ENCODE measurements around the gene PLEKHA8.

Gene PLEKHA8

DNA sequence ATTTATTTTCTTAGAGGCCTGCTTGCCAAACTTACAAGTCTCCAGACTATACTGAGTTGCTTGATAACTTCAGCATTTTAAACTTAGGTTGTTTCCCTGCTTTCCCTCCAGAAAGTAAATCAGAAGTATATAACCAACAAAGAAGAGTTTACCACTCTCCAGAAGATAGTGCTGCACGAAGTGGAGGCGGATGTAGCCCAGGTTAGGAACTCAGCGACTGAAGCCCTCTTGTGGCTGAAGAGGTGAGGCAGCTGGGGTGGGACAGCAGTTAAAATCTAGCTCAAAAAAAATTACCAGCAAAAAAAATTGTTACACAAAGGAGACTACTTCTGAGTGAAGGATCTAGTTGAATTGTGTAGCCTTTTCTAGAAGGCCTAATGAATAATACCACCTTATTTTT lies 33.6 kb downstream of the PLEKHA8 start:
- peak in 2 of 3 experiments; percentile 8 to 13 for DNase-seq (ENCODE audit: low read depth in 3 of 3)

DNA sequence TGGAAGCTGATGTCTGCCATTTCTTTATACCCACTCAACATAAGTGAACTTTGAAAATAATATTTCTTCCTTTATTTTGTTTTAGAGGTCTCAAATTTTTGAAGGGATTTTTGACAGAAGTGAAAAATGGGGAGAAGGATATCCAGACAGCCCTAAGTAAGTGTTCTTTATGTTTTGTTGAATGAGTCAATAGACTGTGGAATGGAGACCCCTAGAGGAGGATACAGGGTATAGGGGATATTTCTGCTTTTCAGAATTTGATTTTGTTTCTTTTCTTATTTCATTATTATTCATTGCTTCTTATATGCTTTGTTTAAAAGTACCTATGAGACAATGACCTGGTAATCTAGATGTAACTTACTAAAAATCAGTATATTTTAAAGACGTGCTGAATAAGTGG lies 34.4 kb downstream of the PLEKHA8 start:
- no peak for DNase-seq (ENCODE audit: low read depth in 3 of 3)

GRCh38 chr7:30065746-30066145 lies 37.5 kb downstream of the PLEKHA8 start:
- DNase-seq (ENCODE audit: low read depth in 3 of 3): no peak

- DNase-seq (ENCODE audit: low read depth in 3 of 3): no peak
These were observed 38.5 kb downstream of the PLEKHA8 start for GRCh38 chr7:30066687-30067086.

- no peak for DNase-seq (ENCODE audit: low read depth in 3 of 3)
These were observed 39.9 kb downstream of the PLEKHA8 start for GRCh38 chr7:30068117-30068516.

- DNase-seq (ENCODE audit: low read depth in 3 of 3): no peak
These were observed 41.1 kb downstream of the PLEKHA8 start for GRCh38 chr7:30069096-30069867.

GRCh38 chr7:30070052-30070451 lies 41.8 kb downstream of the PLEKHA8 start:
- no peak for DNase-seq (ENCODE audit: low read depth in 3 of 3)

- DNase-seq (ENCODE audit: low read depth in 3 of 3): no peak
These were observed 44.5 kb downstream of the PLEKHA8 start for GRCh38 chr7:30072735-30073134.

DNA sequence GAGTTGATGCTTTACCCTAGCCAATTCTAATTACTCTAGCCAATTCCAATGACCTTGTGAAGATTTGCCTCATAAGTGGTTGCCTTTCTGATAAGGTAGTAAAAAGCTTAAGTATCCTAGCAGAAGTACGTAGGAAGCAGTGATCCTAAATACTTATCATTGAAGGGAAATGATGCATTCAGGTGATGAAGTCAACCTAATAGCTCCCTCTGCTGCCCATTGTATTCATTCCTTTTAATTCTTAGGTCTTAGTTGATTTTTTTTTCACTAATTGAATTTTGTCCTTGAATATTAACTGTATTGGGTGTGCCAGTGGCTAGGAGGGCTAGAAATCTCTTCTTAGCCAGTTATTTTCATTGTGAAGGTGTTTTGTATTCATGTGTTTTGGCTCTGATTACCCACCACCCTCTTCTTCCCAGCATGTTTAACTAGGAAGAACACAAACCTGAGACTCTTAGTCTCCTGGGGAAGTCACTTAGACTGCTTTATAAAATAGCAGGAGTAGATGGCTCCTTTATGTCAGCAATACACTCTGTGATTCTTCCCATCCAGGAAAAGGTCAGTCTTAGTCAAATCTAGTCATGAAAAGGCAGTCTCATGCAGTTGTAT lies 46.3 kb downstream of the PLEKHA8 start:
- no peak for DNase-seq (ENCODE audit: low read depth in 3 of 3)

DNA sequence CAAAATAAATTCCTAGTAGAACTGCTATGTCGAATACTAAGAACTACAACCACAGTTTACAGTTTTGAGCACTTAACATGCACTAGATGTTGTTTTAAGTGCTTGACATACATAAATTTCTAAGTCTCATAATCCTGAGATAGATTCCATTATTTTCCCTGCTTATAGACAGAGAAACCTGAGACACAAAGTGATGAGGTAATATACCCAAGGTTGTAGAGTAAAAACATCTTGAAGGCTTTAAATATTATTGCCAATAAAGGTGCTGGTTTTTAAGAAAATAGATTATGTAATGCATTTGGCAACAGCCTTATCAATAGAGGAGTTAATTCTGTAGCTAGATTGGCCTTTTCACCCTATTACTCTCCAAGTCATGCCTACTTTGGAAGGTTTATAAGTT lies 48.2 kb downstream of the PLEKHA8 start:
- DNase-seq (ENCODE audit: low read depth in 3 of 3): no peak

GRCh38 chr7:30078280-30078679 lies 50.1 kb downstream of the PLEKHA8 start:
- DNase-seq (ENCODE audit: low read depth in 3 of 3): no peak

- DNase-seq (ENCODE audit: low read depth in 3 of 3): no peak
These were observed 51.7 kb downstream of the PLEKHA8 start for GRCh38 chr7:30079880-30080279.

GRCh38 chr7:30080818-30081217 lies 52.6 kb downstream of the PLEKHA8 start:
- DNase-seq (ENCODE audit: low read depth in 3 of 3): no peak

- no peak for DNase-seq (ENCODE audit: low read depth in 3 of 3)
These were observed 54.5 kb downstream of the PLEKHA8 start for GRCh38 chr7:30082686-30083085.

GRCh38 chr7:30083334-30083733 lies 55.1 kb downstream of the PLEKHA8 start:
- no peak for DNase-seq (ENCODE audit: low read depth in 3 of 3)

GRCh38 chr7:30084212-30084611 lies 56.0 kb downstream of the PLEKHA8 start:
- DNase-seq (ENCODE audit: low read depth in 3 of 3): no peak

DNA sequence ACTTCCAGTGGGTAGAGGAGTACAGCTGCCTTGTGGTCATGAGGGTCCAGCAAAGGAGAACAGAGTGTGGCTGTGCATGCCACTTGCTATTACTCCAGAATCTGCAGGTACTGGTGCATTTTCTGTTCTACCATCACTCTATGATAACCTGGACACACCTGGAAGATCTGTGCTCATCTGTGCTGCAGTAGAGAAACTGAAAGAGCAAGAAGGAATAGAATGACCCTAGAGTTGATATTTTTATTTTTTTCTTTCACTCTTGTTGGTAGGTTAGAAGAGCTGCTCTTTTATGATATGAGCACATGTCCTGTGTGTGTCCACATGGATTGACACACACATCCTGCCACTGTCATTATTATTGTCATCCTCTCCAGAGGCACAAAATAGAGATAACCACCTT lies 58.3 kb downstream of the PLEKHA8 start:
- DNase-seq (ENCODE audit: low read depth in 3 of 3): no peak

GRCh38 chr7:30087371-30087770 lies 59.2 kb downstream of the PLEKHA8 start:
- DNase-seq (ENCODE audit: low read depth in 3 of 3): no peak

DNA sequence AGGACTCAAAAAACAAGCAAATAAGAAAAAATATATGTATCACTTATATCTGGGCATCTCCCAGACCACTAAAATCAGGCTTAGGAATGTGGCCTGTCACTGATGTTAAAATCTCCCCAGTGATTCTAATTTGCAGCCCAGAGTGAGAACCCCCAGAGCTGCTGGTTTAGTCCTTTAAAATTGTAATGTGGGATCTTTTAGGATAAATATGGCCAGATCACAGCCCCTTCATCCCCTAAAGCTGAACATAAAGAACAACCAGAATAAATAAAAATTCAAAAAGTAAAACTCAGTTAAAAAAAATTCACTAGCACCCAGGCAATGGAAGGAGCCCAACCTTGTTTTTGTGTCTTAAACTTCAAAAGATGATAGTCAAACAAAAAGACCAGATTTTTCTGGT lies 60.1 kb downstream of the PLEKHA8 start:
- DNase-seq (ENCODE audit: low read depth in 3 of 3): no peak

DNA sequence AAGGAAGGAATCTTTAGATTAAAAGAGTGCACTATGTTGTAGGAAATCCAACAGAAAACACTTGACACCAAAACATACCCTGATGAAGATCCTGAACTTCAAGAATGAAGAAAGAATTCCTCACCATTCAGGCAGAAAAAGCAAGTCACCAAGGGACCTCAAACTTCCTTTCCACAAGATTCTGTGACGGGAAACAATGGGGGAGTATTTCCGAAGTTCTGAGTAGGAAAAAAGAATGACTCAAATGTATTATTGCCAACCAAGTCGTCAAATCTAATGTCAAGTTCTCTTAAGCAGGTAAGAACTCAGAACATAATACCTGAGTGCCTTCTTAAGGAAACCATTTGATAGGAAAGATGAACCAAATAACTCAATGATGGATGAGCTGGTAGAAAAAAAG lies 61.9 kb downstream of the PLEKHA8 start:
- no peak for DNase-seq (ENCODE audit: low read depth in 3 of 3)

- DNase-seq (ENCODE audit: low read depth in 3 of 3): no peak
These were observed 63.3 kb downstream of the PLEKHA8 start for GRCh38 chr7:30091491-30091912.

DNA sequence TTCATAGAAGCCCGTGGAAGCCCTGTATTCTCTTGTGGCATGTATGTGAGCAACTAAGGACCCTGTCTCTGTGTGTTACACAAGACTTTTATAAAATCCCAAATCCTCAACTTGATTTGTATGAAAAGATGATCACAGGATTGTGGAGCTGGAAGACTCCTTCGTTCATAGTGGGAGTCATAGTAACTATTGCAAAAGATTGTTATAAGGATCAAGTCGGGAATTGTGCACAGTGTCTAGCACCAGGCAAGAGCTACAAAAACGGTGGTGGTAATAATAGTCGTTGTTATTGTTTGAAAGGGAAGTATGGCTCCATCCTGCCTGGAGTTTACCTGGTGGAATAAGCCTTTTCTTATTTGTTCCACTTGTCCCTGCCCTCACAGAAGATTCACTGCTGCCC lies 63.8 kb downstream of the PLEKHA8 start:
- no peak for DNase-seq (ENCODE audit: low read depth in 3 of 3)

DNA sequence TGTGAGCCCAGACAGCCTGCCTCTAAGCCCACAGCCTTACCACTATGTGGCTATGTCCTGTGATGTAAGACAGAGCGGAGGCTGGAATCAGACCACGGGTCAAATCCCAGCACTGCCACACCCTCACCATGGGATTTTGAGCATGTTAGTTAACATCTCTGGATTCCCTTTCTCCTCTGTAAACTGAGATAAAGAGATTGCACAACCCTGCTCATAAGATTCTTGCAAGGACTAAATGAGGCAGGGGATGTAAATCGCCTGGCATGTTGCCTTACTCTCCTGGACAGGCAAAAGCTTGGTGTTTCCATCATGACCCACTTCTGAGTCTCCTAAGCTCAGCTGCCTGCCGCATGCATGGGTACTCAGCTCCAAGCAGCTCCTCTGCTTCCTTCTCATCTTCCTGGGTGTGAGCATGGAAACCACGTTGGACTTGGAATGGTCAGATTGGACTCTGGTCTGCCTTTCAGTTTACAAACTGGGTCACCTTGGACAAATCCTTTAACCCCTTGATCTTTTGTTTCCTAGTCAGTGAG lies 65.3 kb downstream of the PLEKHA8 start:
- DNase-seq (ENCODE audit: low read depth in 3 of 3): no peak
